ENCODE data around the gene GFM1.

GFM1 gene

GRCh38 chr3:158644345-158644908, at the start of gene GFM1:
Gene GFM1 (plus strand): TSS chr3:158644527. CDS start chr3:158644635, 108 bp downstream.
- DNase-seq, result peak; percentile 91

GRCh38 chr3:158600787-158601186, 43.5 kb upstream of the GFM1 start:
- no peak for DNase-seq

GRCh38 chr3:158602227-158602626, 42.1 kb upstream of the GFM1 start:
- DNase-seq, result no peak

GRCh38 chr3:158617982-158618875, 26.1 kb upstream of the GFM1 start:
- DNase-seq, result no peak

- DNase-seq, result no peak
These were observed 18.4 kb upstream of the GFM1 start for GRCh38 chr3:158625881-158626280.

- DNase-seq, result no peak
These were observed 12.3 kb upstream of the GFM1 start for GRCh38 chr3:158631981-158632380.

GRCh38 chr3:158640646-158641045, 3.7 kb upstream of the GFM1 start:
- DNase-seq, result no peak

- no peak for DNase-seq
These were observed 2.3 kb upstream of the GFM1 start for GRCh38 chr3:158642005-158642404.

GRCh38 chr3:158642474-158643210, 1.7 kb upstream of the GFM1 start:
- no peak for DNase-seq

- no peak for DNase-seq
These were observed 5.5 kb downstream of the GFM1 start for GRCh38 chr3:158649791-158650190.

- DNase-seq, result no peak
These were observed 6.9 kb downstream of the GFM1 start for GRCh38 chr3:158651192-158651591.

- DNase-seq, result no peak
These were observed 8.1 kb downstream of the GFM1 start for GRCh38 chr3:158652463-158652862.

GRCh38 chr3:158658889-158659288, 14.6 kb downstream of the GFM1 start:
- DNase-seq, result no peak

- DNase-seq, result peak; percentile 40
These were observed 15.3 kb downstream of the GFM1 start for GRCh38 chr3:158659454-158660237.

GRCh38 chr3:158660711-158661110, 16.4 kb downstream of the GFM1 start:
- no peak for DNase-seq

- DNase-seq, result no peak
These were observed 18.9 kb downstream of the GFM1 start for GRCh38 chr3:158663246-158663645.

GRCh38 chr3:158663832-158664231, 19.5 kb downstream of the GFM1 start:
- DNase-seq, result no peak

- DNase-seq, result no peak
These were observed 22.1 kb downstream of the GFM1 start for GRCh38 chr3:158666416-158666815.

GRCh38 chr3:158668506-158668905, 24.2 kb downstream of the GFM1 start:
- DNase-seq, result no peak

- DNase-seq, result no peak
These were observed 27.5 kb downstream of the GFM1 start for GRCh38 chr3:158671821-158672214.

GRCh38 chr3:158672215-158673176, 28.2 kb downstream of the GFM1 start, which contains the start of gene LXN:
Gene LXN (minus strand): TSS chr3:158672648. CDS start chr3:158672478, 170 bp downstream.
- peak; percentile 52 for DNase-seq

- DNase-seq, result no peak
These were observed 34.4 kb downstream of the GFM1 start for GRCh38 chr3:158678687-158679086.

Measured in GDM1 (cell line).